NCI-H1417 (cell line): ENCODE results near the gene GLRX.

ENCODE experiments used
- DNase-seq, 3 experiments: peaks; one replicate each; lab custom pipeline; 2025; lab: John Stamatoyannopoulos, UW

GLRX gene

GRCh38 chr5:95808686-95809413 lies 13.7 kb downstream of the GLRX start:
- no peak for DNase-seq

DNA sequence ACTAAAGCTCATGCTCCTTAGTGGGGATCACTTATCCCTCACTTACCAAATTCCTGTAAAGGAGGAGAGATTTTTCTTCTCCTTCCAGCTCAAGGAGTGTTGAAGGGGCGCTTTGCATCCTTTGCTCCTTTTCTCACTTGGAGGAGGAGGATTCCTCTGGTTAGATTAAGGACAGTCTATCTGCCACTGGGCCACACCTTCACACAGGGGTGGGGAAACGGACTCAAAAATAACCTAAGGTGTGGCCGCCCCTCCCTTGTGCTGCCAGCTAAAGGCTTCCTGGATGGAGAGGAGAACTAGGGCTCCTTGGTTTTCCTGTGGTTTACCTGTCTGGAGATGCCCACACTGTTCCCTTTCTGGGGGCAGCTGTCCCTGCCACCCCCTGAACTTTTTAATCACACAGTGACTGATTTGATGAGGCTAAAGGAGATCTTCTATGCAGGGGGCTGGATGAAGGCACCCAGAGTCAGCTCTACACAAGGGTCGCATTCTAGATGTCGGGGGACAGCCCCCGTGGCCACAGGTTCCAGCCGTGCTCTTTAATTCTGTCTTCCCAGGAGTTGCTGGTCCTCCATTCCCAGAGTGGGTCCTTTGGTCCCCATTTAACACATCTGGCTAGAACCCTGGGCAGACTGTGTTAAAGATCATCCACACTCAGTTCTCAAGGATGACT lies 14.4 kb downstream of the GLRX start:
- no peak for DNase-seq

DNA sequence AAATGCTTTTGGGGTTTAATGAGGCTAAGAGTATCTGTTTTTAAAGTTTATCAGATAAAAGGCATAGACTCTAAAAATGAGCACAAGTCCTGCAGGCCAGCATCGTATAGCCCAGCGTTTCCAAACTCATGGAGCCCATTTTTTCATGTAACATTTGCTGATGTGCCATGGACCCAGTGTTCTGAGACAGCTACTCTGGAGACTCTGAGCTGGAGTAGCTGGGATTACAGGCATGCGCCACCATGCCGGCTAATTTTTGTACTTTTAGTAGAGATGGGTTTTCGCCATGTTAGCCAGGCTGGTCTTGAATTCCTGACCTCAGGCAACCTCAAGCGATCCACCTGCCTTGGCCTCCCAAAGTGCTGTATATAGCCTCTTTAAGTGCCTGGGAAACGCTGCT lies 15.8 kb downstream of the GLRX start:
- no peak for DNase-seq

GRCh38 chr5:95804736-95805539 lies 17.6 kb downstream of the GLRX start:
- no peak for DNase-seq

GRCh38 chr5:95803271-95804148 lies 19.0 kb downstream of the GLRX start:
- no peak for DNase-seq

GRCh38 chr5:95801961-95802360 lies 20.6 kb downstream of the GLRX start:
- no peak for DNase-seq

GRCh38 chr5:95801532-95801931 lies 21.0 kb downstream of the GLRX start:
- DNase-seq, result no peak

DNA sequence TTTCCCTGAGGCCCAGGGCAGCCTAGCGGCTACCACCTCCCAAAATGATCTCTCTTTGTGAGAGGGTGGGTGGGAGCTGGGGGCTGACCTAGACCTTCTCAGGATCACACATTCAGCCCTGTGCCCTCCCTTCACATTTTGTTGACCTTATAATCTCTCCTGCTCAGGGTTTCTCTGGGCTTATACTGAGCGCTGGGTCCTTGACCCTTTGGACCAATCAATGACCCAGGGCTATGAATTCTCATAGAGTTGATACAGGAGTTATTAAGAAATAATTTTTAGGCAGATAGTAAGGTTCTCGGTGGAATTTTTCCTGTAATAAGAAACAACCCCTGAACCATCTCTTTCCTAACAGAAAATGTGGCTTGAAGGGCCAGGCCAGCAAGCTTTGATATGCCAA lies 22.0 kb downstream of the GLRX start:
- DNase-seq, result no peak

GRCh38 chr5:95799191-95799835 lies 23.2 kb downstream of the GLRX start:
- DNase-seq, result no peak

DNA sequence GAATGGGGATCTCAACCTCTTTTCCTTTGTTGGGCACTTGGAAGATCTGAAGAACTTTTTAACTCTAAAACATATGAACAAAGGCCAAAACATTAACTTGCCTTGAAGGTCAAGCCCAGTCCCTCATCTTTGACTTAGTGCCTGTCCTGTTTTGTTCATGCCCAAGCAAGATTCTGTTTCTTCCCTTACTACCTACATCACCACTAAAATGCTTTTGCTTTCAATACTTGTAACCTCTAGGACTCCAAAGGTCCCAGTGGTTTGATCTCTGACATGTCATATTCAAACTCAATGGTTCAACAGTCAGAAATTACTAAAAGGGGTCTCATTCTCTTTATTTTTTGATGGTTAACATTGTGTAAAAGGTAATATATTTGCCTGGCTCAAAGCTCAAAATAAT lies 24.0 kb downstream of the GLRX start:
- no peak for DNase-seq

DNA sequence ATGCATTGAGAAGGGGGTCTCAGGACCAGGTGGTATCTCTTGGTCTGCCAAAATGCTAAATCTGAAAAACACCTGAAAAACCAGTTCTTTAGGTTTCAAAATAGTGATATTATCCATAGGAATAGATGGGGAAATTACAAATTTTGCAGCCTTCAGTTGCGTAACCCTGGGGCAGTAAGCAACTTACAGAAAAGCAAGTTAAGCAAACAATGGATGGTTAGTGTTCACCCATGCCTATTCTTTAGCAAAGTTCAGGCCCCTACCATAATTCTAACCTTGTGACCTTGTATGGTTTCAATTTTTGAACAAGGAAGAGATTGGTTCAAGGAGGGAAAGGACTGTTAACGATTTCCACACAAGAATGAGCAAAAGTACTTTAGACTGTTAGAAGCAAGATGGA lies 24.5 kb downstream of the GLRX start:
- no peak for DNase-seq

DNA sequence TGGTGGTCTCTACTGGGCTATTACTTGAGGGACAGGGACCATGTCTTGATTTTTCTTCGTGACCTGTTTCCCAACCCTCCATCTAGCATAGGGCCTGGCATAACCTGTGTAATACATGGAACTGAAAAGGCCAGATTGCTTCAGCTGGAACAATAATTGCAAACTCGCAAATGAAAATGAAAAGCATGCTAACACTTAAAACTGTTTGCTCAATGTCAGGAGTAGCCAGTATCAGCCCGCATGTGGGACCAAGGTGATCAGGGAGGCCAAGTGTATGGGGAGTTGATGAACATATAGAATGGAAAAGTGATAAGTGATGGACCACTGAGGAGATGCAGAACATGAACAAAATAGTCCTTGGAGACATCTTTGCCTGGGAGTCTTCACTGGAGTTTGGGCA lies 25.2 kb downstream of the GLRX start:
- DNase-seq, result no peak

- DNase-seq, result no peak
These were observed 28.4 kb downstream of the GLRX start for GRCh38 chr5:95794070-95794516.

DNA sequence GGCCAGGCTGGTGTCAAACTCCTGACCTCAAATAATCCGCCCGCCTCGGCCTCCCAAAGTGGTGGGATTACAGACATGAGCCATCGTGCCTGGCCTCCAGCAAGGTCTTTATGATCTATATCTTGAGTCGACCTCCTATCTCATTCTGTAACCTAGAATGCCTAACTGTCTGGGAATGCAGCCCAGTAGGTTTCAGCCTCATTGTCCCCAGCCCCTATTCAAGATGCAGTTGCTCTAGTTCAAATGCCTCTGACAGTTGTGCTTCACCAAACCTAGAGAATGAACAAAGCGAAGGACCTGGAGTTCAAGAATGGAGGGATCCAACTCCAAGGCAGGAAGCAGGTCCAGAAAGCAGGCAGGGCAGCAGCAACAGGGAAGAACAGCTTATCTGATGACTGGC lies 30.8 kb downstream of the GLRX start:
- DNase-seq, result no peak

- no peak for DNase-seq
These were observed 34.0 kb downstream of the GLRX start for GRCh38 chr5:95788493-95788892.

GRCh38 chr5:95786821-95787418 lies 35.6 kb downstream of the GLRX start:
- DNase-seq, result no peak

DNA sequence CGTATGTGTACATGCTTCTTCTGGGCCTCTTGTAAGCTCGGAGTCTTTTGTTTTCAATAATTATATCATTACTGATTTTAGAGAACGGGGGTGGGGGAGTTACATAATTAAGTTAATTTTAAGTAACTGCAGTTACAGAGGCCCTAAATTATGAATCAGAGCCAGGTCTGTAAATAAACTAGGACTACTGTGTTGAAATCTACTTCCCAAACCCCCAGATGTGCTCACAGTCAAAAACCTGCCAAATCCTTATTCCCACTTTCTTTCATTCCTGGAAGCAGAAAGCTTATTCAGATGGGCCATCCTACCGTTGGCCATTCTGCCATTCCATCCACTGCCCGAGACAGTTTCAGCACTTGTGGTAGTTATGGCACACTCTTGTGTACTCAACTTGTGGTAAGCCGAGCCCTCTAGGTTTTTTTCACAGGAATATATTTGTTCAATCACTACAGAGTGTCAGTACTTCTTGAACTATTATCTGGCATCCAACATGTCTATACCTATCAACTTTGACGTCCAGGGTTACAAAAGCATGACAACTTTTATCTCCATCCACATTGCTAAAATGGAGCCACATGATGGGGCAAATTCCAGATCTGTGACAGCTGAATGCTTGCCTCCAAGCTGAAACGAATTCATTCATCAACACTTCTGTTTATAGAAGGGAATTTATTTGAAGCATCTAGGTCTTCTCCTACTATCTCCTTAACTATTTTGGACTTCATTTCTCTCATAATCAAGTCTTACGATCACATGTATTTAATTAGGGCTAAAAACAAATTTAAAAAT lies 37.8 kb downstream of the GLRX start:
- DNase-seq, result no peak

DNA sequence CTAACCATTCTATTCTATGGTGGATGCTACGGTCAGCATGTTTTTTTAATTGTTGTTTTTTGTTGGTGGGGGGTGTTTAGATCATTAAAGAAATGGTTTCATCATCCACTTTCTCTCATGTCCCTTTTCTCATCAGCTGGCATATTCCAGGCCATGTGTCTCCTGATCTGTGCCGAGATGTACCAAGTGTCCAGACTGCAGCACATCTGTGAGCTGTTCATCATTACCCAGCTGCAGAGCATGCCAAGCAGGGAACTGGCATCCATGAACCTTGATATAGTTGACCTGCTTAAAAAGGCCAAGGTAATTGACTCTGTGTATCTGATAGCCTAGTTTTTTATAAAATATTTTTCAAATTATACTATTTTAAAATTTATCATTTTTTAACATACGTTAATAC lies 38.9 kb downstream of the GLRX start:
- DNase-seq, result no peak

- no peak for DNase-seq
These were observed 40.3 kb downstream of the GLRX start for GRCh38 chr5:95782181-95782580.

GRCh38 chr5:95781101-95781583 lies 41.4 kb downstream of the GLRX start:
- DNase-seq, result peak; percentile 10 to 64 (median 29)
